ENCODE results near the gene KRTAP20-3. TPM values are rescaled to one million over a fixed set of nuclear protein-coding genes. Genes with fewer than 3 reads are reported as not detected.

The KRTAP20-3 gene
- not detected for total RNA-seq

DNA sequence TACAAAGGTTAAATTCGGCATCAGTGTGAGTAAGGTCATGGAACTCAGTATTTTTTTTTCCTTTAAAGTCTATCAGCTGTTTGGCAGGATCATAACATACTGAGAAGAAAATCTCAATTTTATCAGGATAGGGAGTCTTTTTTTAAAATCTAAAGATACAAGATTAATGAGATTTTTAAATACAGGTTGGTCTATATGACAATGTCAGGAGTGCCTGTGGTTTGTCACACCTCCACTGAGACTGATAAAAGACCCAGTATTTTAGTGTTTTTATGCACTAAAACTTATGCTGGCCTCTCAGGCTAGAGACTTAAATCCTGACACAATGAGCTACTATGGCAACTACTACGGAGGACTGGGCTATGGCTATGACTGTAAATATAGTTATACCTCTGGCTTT is at the start of gene KRTAP20-3:
TSS of gene KRTAP20-3 (plus strand) at position 301 of the 400 bp plus-strand sequence.
- WGBS, 2 donors: 95 to 96% methylated on average over 2 of the region's 2 CpGs
- no peak within 1 kb of the TSS for H3K27ac ChIP-seq
- no peaks in the 10 kb centered on the region for H3K9me3 ChIP-seq
- TF ChIP-seq, protein P1, sequence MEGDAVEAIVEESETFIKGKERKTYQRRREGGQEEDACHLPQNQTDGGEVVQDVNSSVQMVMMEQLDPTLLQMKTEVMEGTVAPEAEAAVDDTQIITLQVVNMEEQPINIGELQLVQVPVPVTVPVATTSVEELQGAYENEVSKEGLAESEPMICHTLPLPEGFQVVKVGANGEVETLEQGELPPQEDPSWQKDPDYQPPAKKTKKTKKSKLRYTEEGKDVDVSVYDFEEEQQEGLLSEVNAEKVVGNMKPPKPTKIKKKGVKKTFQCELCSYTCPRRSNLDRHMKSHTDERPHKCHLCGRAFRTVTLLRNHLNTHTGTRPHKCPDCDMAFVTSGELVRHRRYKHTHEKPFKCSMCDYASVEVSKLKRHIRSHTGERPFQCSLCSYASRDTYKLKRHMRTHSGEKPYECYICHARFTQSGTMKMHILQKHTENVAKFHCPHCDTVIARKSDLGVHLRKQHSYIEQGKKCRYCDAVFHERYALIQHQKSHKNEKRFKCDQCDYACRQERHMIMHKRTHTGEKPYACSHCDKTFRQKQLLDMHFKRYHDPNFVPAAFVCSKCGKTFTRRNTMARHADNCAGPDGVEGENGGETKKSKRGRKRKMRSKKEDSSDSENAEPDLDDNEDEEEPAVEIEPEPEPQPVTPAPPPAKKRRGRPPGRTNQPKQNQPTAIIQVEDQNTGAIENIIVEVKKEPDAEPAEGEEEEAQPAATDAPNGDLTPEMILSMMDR (IDR thresholded peaks at IDR 0.05): no peak
- TF ChIP-seq POLR2A (IDR thresholded peaks at IDR 0.05): no peak
- intact Hi-C loops (cut with DNase I): no loop called here
- no peaks in the 10 kb centered on the region for H3K36me3 ChIP-seq
- no peak within 1 kb of the TSS for H3K4me3 ChIP-seq
- DNase-seq: no peak
- H3K4me1 ChIP-seq: no peaks in the 10 kb centered on the region
- H3K27me3 ChIP-seq: no peaks in the 10 kb centered on the region

DNA sequence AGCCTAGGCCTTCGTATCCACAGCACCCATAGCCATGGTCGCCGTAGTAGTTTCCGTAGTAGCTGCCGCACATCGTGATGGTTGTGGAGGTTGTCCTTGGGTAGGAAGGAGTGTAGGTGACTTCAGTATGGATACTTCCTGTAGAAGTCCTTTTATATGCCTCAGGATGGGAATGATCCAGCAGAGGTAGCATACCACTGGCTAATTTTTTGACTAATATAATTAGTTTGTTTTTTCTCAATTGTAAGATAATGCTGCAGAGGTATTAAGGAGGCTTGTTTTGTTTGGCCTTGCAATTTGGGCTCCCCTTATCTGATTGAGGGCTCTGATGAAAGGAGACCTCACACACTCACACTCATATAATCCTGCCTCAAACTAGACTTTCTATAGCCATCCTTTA is 43.9 kb upstream of the KRTAP20-3 start, which contains the start of gene KRTAP6-2:
TSS of gene KRTAP6-2 (minus strand) at position 101 of the 400 bp plus-strand sequence. CDS start at position 73, 28 bp downstream.
- intact Hi-C loops (cut with DNase I): no loop called here
- no peak within 1 kb of the TSS for H3K4me3 ChIP-seq
- H3K36me3 ChIP-seq: no peaks in the 10 kb centered on the region
- no peaks in the 10 kb centered on the region for H3K4me1 ChIP-seq
- no peaks in the 10 kb centered on the region for H3K9me3 ChIP-seq
- no peaks in the 10 kb centered on the region for H3K27me3 ChIP-seq
- H3K27ac ChIP-seq: no peak within 1 kb of the TSS
- 96 to 98% methylated on average over 6 of the region's 6 CpGs for WGBS, 2 donors
- no peak for DNase-seq
- TF ChIP-seq, protein P1 (IDR thresholded peaks at IDR 0.05): no peak
- TF ChIP-seq POLR2A (IDR thresholded peaks at IDR 0.05): no peak

DNA sequence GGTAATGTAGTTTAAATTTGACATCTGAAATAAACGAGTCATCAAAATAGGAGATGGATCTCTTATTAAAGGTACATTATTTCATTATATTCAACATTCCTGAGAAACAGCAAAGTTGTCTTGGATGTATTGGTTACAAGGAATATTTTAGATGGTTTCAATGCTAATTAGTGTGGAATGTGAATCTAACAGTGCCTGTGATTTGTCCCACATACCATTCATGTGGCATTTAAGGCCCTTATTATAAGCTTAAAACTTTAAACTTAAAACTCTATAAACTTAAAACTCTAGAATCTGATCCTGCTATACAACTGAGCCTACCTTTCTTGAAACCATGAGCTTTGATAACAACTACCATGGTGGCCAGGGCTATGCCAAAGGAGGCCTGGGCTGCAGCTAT is 41.9 kb upstream of the KRTAP20-3 start, which contains the start of gene KRTAP22-1:
TSS of gene KRTAP22-1 (plus strand) at position 301 of the 400 bp plus-strand sequence.
- intact Hi-C loops (cut with DNase I): no loop called here
- TF ChIP-seq, protein P1 (IDR thresholded peaks at IDR 0.05): no peak
- TF ChIP-seq POLR2A (IDR thresholded peaks at IDR 0.05): no peak
- no peaks in the 10 kb centered on the region for H3K9me3 ChIP-seq
- H3K27ac ChIP-seq: no peak within 1 kb of the TSS
- no peaks in the 10 kb centered on the region for H3K36me3 ChIP-seq
- H3K27me3 ChIP-seq: no peaks in the 10 kb centered on the region
- H3K4me3 ChIP-seq: no peak within 1 kb of the TSS
- no peak for DNase-seq
- 27 to 50% methylated on average over 1 of the region's 1 CpG for WGBS, 2 donors
- no peaks in the 10 kb centered on the region for H3K4me1 ChIP-seq

GRCh38 chr21:30605968-30606367 is 36.7 kb upstream of the KRTAP20-3 start:
- no peak for DNase-seq
- peaks cover 0 to 4% (median 0%) of the 10 kb centered on the region in 3 donors for H3K9me3 ChIP-seq
- H3K27ac ChIP-seq: no peak overlapping the region
- 93% methylated on average over 2 of the region's 2 CpGs; no CpG with 5 or more reads in 1 of the 2 donors for WGBS, 2 donors
- H3K36me3 ChIP-seq: no peaks in the 10 kb centered on the region
- no peaks in the 10 kb centered on the region for H3K4me1 ChIP-seq
- H3K4me3 ChIP-seq: no peak overlapping the region
- TF ChIP-seq, protein P1 (IDR thresholded peaks at IDR 0.05): no peak
- intact Hi-C loops (cut with DNase I): no loop called here
- no peaks in the 10 kb centered on the region for H3K27me3 ChIP-seq

- WGBS, 2 donors: 53 to 68% methylated on average over 2 of the region's 2 CpGs
- H3K27ac ChIP-seq: no peak overlapping the region
- intact Hi-C loops (cut with DNase I): no loop called here
These were observed 30.5 kb upstream of the KRTAP20-3 start for GRCh38 chr21:30612132-30612531.

More at GRCh38 chr21:30612132-30612531, 30.5 kb upstream of the KRTAP20-3 start:
- Histone ChIP-seq H3K4me1 (no peaks in the 10 kb centered on the region), H3K36me3 (no peaks in the 10 kb centered on the region), H3K4me3 (no peak overlapping the region), H3K9me3 (no peaks in the 10 kb centered on the region), H3K27me3 (no peaks in the 10 kb centered on the region)
- no peak for TF ChIP-seq POLR2A (IDR thresholded peaks at IDR 0.05)
- TF ChIP-seq, protein P1 (IDR thresholded peaks at IDR 0.05): no peak
- DNase-seq: no peak
